Fibroblast of skin of abdomen (primary cell): ENCODE data around the gene MDP1.
A peak's percentile ranks its signal among the peaks of the same experiment; 100 is the strongest.

Experiments
- DNase-seq: peaks from one replicate; pipeline ENCODE4 v3.0.0-alpha.2; 2013

The MDP1 gene

DNA sequence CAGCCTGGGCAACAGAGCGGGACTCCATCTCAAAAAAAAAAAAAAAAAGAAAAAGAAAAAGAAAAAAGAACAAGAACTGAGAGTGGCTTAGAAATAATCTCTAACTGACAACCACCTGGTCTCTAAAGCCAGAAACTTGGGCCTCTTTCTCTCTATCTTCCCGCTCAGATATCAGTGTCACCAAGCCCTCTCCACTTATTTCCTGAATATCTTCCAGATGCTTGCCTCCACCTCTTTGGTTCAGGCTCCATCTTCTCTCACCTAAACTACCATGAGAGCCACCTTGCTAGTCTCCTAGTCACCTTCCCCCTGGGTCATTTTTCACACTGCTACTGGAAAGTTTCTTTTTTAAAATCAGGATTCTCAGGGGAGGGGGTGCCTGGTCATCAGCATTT lies 18.8 kb downstream of the MDP1 start:
- no peak for DNase-seq

DNA sequence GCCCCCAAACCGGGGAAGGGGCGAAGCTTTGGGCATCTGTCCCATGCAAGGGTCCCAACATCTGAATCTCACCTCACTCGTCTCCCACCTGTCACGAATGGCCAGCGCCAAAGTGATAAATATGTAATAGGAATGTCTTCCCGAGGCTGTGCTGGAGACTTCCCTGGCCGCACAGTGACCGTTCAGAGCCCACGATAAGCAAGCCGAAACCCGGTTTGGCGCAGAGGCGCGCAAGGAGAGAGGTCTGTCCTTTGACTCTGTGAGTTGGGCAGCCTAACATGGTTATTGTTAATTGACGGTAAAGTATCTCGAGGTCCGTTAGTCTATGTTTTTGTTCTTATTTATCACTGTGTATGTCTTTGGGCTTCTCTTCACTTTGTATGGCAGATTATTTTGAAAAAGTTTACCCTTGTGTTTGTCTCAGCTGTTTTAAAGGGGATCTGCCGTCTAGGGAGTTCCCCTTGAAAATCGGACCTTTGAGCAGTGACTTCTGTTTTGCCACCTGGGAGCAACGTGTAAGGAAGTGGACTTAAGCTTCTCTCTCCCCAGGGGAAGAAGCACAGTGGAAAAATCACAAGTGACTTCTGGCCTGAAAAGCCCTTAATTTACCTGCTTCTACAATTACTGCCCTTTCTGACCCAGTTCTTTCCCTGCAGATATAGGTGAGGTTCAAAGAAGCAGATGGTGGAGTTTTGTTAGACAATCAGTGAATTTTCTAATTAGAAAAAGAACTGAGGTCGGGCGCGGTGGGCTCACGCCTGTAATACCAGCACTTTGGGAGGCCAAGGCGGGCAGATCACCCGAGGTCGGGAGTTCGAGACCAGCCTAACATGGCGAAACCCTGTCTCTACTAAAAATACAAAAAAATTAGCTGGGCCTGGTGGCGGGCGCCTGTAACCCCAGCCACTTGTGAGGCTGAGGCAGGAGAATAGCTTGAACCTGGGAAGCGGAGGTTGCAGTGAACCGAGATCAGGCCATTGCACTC lies 19.5 kb downstream of the MDP1 start:
- DNase-seq, result no peak

DNA sequence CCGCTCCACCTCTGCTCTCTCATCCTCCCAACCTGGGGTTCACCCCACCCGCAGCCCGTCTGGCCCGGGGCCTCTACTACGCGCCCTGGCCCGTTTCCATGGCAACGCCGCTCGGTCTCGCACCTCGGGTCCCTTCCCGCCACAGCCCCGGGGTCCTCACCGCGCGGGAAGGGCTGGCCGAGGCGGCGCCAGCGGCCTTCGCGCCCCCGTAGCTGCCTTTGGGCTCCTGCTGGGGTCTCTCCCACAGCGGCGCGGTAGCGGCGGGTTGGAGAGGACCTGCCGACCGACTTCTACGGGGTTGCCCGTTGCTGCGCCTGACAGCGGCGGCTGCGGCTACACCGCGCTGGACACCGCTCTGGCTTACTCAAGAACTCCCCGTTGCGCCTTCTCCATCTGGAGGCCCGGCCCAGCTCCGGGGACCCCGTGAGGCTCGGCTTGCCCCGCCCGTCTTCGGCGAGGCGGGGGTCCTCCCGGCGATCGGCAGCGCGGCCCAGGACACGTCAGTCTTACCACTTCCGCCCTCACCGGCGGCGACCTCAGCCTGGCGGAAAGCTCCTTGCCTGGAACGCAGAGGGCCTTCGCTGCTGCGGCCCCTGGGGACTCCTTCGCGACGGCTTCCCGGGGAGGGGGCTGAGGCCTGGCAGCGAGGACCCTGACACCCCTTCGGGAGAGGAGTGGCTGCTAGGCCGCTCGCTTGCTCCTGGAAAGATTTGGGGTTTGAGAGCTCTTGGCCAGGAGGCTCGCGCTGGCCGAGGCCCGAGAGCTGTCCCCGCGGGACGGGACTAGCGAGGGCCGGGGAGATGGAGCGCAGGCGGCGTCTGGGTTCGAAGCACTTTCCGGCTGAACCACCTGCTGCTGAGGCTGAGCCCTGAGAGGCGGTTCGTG lies 20.4 kb downstream of the MDP1 start, which contains the start of gene TM9SF1:
TSS of gene TM9SF1 (minus strand) at position 256 of the 885 bp plus-strand sequence. CDS start 422 bp downstream, outside the sequence.
- DNase-seq, result peak; percentile 87

DNA sequence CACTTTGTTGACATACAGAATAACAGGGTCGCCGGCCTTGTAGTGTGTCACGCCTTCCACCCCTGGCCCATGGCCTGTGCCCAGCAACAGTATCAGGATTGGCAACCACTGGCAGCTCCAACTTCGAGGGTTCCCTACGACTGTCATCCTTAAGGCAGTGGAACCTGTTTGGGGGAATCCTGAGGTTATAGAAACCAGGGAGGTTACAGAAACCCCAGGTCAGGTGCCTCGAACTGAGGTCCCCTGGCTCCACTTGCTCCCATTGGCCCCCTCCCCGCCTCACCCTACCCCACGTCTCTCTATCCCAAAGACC lies 21.0 kb downstream of the MDP1 start:
- DNase-seq, result no peak

- DNase-seq, result no peak
Measured at GRCh38 chr14:24194186-24194872, 21.5 kb downstream of the MDP1 start.

DNA sequence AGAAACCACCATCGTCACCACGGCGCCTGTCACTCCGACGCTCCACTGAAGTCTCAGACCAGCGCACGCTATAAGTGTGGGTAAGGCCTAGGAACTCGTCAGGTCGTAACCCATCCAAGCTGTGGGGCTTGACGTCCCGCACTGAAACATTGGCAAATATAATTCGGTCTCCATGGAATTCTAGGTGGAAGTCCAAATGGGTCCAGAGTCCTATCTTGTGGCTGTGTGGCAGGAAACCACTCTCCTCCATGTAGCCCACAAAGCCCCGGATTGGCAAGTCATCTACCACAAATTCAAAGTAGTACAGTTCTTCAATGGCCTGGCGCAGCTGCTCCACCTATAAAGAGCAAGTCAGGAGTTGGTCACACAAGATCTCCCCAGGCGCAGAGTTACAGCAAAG lies 22.9 kb downstream of the MDP1 start:
- DNase-seq, result no peak

- no peak for DNase-seq
Measured at GRCh38 chr14:24190416-24190815, 25.4 kb downstream of the MDP1 start.

DNA sequence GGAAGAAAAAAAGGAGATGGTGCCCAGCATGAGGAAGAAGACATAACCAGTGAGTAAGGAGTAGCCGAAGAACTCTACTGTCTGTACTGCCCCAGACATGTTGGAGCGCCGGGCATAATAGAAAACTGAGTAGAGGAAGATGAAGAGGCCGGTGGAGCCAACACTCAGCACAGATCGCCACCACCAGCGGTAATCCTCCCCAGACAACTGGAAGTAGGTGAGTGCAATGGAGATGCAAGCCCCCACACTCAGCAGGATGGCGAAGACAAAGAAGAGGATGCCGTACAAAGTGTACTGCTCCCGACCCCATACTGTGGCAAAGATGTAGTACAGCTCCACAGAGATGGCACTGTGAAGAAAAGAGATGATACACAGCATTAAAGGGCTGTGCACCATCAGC lies 26.4 kb downstream of the MDP1 start:
- no peak for DNase-seq

DNA sequence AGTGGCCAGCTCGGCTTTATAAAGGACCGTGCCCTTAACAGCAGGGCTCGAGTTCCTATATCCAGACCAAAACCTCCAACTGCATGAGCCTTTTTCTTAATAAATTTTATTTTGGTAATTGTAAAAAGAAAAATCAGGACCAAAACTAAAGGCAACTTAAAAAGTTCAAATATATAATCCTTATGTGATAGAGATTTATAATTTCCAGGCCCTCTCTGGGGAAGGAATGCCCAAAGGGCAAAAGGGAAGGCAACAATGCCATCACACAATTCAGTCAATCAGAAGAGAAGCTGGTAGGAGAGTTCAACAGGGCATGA lies 26.8 kb downstream of the MDP1 start:
- no peak for DNase-seq

DNA sequence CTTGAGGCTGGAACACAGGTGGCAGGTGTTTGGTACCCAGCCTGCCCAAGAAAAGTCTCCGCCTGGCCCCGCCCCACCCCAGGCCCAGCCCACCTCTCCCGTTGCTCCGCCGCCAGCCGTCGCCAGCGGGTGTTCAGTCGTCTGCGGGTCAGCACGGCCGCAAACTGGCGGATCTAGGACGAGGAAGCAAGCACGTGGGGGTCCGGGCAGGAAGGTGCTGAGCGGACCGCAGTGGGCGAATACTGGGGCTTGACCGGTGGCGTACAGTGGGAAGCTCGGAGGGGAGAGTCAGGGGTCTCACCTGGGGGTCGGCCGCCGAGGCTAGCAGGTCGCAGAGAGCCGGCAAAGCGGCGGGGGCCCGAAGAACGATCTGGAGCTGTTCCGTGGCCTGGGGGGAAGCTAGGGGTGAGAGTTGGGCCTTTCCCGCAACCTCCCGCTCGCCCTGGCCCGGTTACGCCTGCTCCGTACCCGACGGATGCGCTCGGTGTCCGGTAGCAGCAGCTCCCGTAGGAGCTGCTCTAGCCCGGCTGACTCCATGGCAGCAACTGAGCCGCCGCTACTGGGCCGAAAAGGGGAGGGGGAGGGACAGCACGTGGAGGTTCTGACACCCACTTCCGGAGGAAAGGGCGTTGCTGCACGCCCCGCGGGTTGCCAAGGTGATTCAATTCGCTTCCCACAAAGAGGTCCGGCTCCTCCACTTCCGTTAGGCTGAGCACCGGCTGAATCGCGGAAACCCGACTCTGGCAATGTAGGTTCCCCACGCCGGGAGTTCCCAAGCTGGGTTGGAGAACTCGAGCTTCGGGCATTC lies 27.4 kb downstream of the MDP1 start, which contains the start of gene IPO4:
TSS of gene IPO4 (minus strand) at position 566 of the 808 bp plus-strand sequence. CDS start at position 537, 29 bp downstream.
- peak; percentile 98 for DNase-seq

- no peak for DNase-seq
Measured at GRCh38 chr14:24187539-24187915, 28.3 kb downstream of the MDP1 start.

GRCh38 chr14:24186831-24187538 lies 28.9 kb downstream of the MDP1 start:
- DNase-seq, result no peak

GRCh38 chr14:24185741-24186140 lies 30.1 kb downstream of the MDP1 start:
- DNase-seq, result no peak

GRCh38 chr14:24185026-24185425 lies 30.8 kb downstream of the MDP1 start:
- DNase-seq, result no peak

GRCh38 chr14:24184104-24184970 lies 31.5 kb downstream of the MDP1 start:
- no peak for DNase-seq

GRCh38 chr14:24183014-24183481 lies 32.8 kb downstream of the MDP1 start:
- DNase-seq, result no peak

- DNase-seq, result no peak
Measured at GRCh38 chr14:24182110-24182882, 33.6 kb downstream of the MDP1 start.

GRCh38 chr14:24181371-24182077 lies 34.3 kb downstream of the MDP1 start:
- no peak for DNase-seq
